GM21390 (cell line): ENCODE results near the gene LEMD3.

Experiments used
- ATAC-seq: cut with Tn5 transposase; IDR thresholded peaks from one replicate; pipeline ENCODE4 v1.9.1; 2021; ENCODE audit not compliant: unreplicated experiment

Gene LEMD3

DNA sequence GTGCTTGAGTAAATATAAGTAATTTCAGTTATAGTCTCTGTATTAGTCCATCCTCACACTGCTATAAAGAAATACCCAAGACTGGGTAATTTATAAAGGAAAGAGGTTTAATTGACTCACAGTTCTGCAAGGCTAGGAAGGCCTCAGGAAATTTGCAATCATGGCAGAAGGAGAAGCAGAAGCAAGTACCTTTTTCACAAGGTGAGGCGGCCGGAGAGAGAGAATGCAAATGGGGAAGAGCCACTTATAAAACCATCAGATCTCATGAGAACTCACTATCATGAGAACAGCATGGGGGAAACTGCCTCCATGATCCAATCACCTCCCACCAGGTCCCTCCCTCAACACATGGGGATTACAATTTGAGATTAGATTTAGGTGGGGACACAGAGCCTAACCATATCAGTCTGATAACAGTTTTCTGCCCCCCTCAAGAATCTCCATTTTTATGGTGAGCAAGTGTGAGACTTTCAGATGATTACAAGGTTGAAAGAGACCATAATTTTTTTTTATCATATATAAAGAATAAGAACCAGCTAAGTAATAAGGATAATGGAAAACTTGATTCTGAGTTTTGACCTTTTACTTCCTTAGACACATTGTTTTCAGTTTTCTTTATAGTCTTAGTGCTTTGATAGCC lies 35.6 kb downstream of the LEMD3 start:
- ATAC-seq = no peak

DNA sequence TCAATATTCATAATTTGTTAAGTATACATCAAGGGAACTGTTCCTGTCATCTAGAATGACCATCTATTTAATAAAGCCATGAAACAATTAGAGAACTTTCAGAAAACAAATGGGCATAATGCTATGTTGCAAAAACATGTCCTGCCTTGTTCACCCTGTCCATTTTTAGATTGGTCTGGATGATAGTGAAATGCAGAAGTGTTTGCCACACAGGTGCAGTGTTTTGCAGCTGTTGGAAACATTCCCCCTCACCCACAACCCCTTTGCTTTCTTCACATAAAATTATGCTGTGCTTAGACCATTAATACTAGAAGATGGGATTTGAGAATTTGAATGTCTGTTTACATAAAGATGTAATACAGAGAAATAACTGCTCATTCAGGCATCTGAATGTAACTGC lies 36.5 kb downstream of the LEMD3 start:
- ATAC-seq = no peak

DNA sequence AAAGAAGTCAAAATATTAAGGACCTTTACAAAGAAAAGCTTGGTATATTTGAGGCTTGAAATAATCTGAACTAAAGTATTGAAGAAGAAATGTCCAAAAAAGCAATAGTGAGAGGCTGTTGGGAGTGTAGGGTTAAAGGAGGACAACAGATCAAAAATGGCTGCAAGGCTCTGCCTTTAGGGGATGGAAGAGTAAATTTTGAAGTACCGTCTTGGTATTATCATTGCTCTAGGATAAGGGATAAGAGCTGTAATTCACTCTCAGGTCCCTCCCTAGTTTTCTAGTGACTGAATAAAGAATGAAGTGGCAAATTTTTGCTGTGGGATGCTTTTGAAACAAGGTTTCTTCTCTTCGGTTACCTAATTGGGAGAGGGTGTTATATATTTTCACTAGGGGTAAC lies 38.7 kb downstream of the LEMD3 start:
- ATAC-seq = no peak

DNA sequence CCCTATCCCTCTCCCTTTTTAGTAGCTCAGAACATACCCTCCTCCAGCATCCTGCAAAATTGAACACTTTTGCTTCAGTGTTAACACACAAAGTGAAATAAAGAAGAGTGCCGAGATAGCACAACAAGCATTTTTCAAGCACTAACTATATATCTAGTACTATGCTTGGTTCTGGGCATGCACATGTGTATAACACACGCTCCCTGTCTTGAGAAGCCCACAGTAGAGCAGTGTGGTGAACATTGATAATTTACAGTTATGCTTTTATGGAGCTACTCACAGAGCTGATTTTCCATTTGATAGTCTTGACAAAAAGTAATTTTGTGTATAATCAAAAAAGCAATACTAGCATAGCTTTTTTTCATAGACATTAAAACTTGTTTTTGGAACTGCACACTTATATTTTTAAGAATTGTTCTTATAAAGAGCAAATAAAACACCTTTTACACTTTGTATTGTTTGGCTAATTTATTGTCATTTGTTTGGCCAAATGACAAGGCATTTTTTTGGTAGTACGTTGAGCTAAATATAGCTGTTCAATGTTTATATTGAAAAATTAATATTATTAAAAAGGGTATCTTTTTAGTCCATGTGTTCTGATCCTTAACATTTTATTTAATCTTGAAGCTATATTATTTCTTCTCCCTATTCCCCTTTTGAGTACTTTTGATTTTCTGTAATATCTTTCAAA lies 39.7 kb downstream of the LEMD3 start:
- no peak for ATAC-seq

DNA sequence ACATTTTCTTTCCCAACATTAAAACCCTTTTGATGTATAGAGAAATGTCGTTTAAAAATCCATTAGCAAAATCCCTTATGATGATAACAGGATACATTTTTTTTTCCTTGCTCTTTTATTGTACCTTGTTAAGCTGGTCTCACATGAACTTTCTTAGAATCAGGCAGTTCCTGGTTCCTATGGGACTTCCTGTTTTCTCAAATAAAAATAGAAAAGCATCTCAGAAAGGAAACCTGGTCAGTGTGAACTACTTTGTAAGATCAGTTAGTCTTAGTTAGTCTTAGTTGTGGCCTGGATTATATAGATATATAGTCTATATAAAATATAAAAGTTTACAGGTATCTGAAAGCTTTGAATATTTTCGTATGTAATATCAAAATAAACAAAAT lies 40.3 kb downstream of the LEMD3 start:
- peak; percentile 81 for ATAC-seq

DNA sequence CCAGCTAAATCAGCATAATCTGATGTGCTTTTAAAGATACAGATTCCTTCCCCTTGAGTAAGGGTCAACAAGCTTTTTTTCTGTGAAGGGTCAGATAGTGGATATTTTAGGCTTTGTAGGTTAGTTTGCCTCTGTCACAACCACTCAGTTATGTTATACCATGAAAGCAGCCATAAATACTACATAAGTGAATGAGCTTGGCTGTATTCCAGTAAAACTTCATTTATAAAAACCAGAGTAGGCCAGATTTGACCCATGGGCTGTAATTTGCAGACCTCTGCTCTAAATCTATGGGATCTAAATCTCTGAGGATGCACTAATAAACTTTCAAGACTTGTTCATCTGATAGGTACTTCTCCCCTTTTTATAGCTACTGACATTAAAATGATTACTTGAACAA lies 47.7 kb downstream of the LEMD3 start:
- no peak for ATAC-seq

DNA sequence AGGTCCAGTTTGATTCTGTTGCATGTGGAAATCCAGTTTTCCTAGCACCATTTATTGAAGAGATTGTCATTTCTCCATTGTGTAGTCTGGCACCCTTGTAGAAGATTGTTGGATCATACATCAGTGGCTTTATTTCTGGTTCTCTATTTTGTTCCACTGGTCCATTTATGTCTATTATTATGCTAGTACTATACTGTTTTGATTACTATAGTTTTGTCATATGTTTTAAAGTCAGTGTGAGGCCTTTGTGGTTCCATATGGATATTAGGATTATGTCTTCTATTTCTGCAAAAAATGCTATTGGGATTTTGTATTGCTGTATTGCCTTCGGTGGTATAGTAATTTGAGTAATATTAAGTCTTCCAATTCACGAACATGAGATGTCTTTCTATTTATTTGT lies 51.4 kb downstream of the LEMD3 start:
- no peak for ATAC-seq

DNA sequence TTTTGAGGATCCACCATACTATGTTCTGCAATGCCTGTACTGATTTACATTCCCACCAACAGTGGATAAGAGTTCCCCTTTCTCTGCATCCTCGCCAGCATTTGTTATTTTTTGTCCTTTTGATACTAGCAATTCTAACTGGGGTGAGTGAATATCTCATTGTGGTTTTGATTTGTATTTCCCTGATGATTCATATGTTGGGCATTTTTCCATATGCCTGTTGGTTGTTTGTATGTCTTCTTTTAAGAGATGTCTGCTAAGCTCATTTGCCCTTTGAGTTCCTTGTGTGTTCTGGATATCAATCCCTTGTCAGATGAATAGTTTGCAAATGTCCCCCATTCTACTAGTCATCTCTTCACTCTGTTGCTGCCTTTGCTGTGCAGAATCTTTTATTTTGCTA lies 60.1 kb downstream of the LEMD3 start:
- no peak for ATAC-seq

DNA sequence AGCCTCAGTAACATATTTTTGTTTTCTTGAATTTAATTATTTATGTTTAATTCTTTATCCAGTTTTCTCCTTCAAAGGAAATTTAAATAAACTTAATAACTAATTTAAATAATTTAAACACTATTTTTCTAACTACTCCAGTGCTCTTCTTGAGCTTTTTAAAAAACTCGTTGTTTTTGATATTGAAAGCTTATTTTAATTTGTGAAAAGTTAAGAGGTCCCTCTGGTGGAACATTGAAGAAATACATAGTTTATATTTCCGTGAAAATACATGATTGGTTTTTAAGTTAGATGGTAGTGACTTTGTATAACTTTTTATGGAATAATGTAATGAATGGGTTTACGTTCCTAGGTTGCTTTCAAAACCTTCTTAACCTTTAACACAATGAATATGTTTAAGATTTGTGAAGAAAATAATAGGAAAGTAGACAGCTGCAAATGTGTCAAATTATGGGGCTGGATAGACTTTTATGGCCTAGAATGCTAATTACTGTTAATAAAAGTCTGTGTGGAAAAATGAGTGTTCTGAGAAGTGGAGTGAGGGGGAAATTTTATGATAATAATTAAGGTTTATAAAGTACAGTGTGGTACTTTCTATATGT lies 63.2 kb downstream of the LEMD3 start:
- ATAC-seq = no peak

DNA sequence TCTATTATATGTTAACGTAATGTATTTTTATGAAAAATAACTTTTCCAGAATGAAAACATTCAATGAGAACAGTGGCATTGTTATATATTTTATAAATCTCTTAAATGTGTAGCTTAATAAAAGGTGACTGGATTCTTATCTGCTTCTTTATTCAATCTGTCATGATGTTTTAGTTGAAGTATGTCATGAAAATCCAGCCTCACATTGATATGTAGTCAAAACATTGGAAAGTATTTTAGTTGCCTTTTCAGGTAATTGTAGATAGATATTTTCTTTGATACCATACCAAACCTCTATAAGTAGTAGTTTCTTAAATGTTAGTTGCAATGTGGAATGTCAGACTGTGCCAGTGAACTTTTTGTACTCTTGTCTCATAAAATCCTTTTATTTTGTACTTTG lies 67.8 kb downstream of the LEMD3 start:
- ATAC-seq = no peak

DNA sequence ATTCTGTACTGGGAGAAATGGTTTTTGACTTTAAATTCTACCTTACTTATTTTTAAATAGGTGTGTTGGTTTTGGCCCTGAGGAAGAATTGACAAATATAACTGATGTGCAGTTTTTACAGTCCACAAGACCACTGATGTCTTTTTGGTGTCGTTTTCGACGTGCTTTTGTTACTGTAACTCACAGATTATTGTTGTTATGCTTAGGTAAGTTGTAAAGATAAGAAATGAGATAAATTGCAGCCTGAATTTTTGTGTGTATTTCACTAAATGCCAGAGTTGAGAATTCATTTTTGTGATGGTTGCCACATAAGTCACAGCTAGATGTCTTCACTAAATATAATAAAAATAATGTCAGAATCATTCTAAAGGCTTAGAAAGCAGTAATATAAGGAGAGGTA lies 69.2 kb downstream of the LEMD3 start:
- no peak for ATAC-seq

DNA sequence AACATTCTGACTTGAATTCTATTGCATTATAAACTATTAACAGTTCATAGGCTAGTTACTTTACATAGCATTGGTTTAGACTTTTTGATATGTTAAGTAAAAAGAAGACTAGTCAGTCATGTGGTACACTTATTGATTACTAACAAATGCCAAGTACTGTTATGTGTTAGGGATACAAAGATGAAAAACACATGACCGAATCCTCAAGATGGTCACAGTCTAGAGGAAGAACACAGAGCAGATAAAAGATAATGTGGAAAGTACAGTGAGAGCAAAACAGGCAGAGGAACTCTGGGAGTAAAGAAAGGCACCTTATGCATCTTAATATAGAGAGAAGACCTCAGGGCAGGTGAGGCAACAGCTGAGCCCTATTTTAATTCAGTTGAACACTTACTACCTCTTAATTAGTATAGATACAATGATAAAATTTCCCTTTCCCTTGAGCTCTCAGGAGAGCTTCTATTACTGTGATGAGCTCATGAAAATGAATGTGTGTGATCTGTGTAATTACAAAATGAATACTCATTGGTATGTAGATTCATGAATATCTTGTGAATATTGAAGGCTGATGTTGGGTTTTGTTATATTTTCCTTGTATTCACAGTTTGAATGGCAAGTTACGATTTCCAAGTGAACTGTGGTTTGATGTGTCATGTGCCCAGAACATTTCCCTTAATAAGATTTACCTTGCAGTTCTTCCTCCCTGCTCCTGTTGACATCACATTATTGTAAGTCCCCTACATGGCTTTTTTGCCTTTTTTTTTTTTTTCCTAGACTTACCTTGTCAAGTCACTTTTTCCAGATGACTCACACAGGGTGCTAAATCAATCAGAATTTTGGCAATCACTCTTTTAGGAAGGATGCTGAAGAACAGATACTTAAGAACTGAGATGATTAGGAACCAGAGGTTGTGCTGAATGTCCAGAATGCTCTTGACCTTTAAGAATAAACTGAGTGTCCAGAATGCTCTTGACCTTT lies 79.6 kb downstream of the LEMD3 start:
- no peak for ATAC-seq

DNA sequence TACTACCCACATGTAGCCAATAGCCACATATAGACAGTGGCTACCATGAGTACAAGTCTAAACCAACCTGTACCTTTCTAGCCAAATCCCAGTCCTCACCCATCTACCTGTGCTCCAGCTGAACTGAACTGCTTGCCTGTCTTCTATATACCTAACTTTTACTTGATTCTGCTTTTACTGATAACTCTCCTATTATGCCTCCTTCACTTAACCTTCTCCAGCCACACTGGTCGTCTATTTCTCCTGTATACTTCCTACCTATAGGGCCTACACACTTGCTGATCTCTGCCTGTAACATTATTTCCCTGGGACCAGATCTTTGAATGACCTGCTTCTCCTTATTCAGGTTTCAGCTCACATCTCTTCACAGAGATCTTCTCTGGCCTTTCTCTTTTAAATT lies 83.1 kb downstream of the LEMD3 start:
- ATAC-seq = no peak

DNA sequence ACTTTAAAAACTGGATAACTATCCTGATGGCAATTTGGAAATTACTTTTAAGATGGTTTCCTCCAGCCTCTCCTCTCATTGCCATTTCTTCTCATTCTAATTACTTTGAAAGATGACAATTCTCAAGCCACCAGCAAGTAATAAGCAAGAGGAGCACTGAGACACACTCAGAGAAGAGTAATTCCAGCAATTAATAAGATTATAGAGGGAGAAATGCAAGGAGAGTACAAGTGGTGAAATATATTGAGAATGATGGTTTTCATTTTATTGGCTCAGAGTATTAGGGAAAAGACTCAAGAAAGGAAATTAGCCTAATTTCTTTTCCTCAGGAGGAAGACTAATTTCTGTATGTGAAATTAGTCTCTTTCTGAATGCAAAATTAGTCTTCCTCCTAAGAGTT lies 88.6 kb downstream of the LEMD3 start:
- no peak for ATAC-seq

DNA sequence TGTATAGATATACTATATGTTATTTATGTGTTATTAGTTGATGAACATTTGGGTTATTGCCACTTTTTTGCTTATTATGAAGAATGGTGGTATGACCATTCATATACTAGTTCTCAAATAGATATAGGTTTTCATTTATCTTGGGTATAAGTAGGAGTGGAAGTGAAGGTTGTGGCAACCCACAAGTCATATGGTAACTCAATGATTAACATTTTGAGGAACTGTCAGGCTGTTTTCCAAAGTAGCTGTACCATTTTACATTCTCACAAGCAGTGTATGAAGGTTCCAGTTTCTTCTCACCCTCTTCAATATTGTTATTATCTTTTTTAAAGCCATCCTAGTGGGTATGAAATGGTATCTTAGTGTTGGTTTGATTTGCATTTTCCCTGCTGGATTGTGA lies 90.1 kb downstream of the LEMD3 start:
- ATAC-seq = no peak

DNA sequence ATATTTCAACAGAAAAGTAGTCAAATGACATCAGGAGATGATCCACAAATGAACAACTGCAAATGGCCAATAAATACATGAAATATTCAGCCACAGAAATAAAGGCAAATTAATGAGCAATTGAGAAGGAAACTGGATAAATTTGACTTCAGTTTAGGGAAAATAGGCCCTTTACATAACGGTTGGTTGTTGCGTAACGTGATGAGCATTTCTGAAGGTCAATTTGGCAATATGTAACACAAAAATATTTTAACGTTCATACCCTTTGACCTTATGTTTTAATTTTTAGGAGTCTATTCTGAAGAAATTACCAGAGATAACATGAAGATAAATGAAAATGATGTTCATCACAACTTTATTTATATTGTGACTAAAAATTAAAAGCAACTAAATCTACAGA lies 94.4 kb downstream of the LEMD3 start:
- no peak for ATAC-seq

DNA sequence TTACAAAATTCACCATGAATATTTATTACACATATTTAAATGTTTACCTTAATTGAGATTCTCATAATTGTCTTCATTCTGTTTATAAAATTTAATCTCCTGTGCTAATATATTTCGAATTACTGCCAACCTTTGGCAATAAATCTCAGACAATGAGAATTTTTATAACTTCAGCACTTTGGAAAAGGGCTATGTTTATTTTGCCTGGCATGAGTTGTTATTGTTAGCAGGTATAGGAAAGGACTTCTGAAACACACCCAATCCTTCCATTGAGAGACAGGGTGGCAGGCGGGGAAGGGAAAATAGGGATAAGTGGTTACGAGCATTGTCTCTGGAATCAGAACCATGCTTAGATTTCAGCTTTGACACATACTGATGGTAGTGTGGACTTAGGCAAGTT lies 97.0 kb downstream of the LEMD3 start:
- no peak for ATAC-seq

DNA sequence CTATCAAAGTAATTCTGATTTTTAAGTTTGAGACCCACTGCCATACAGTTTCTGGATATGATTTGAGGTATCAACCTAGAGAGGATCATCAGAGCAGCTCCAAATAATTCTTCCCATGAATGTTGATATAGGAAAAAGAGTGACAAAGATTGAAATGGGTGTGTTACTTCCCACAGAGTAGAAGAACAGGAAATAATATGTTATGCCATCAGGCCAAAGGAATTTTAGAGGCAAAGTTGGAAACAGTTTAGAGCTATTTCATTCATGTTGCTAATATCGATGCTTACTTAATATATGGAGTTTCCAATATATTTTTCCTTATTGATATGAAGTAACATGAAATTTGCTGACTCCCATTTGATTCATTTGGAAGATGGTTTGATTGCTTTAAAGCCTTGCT lies 100.2 kb downstream of the LEMD3 start:
- no peak for ATAC-seq

DNA sequence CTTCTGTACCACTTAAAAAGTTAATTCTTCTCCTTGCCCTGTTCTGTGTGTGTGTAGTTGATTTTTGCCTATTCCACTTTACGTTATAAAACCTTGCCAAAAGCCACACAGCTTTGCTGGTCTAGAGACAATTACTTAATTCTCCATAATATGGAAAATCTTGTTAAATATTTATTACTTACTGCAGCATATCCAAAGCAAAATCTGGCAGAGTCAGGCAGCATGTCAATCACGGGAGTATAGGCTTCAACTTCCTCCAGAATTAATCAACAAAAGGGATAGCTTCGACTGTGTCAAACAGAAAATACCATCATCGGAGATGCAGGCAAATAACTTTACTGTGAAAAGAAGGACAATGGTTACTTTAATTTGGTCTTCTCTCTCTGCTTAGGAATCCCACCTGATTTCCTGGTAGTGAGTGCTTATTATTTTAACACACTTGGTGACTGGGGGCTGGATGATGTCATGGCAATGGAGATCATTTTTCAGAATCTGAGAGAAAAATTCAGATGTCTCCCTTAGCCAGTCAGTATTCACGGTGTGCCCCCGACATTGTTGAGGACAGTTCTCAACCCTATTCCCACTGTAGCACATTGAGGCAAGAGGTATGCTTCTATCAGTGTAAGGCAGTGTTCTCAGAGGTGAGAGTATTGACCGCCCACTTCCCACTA lies 105.4 kb downstream of the LEMD3 start:
- no peak for ATAC-seq

DNA sequence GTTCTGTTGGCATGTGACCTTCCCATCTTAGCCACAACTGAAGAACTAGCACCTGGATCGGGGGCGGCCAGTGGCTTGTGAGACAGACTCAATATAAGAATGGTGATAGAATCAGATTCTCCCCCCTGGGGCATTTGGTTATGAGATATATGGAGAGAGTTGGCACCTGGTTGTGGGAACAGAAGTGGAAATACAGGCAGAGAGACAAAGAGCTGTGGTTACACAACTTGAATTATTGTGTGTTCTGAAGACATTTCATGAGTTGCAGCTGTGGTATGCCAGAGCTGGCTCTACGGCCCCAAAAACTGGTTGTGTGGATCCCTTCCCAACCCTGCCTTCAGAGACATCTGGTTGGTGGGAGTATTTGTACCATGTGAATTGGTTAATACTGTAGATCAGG lies 106.2 kb downstream of the LEMD3 start:
- ATAC-seq = no peak

DNA sequence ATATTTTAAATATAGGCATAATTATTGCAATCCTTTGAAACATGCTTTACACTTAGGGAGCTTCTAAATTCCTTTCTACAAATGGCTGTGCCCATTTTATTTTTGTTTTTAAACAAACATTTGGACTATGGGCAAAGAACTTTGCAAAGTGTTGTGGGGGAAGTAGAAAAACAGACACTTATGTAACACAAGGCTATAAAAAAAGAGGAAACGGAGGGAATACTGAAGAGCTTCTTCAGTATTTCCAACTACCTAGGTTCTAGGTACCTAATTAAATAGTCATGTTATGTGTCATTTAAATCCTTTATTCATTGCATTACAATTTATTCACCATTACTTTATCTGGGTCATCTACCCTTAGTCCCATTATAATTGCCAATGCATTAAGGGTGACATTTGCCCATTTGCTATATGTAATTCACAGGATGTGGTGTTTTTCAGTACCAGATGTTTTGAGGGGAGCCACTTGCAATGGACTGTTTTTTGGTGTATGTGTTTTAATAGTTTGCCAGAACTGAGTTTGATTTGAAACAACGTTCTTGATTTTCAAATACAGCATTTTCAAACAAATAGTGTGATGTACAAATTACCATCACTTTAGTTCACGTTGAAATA lies 107.6 kb downstream of the LEMD3 start:
- ATAC-seq = no peak
